HCT116 (cell line): ENCODE measurements around the gene ATP5MC3. TPM values are rescaled to one million over a fixed set of nuclear protein-coding genes. Genes with fewer than 3 reads are reported as not detected.

Experiments used
- ATAC-seq: fragments of 200-7000 bp; cut with Tn5 transposase; 2 replicates; pipeline ENCODE4 v1.9.1; 2020; ENCODE audit warnings: mild to moderate bottlenecking, moderate library complexity
- BruUV-seq: library from RNA; stranded (reverse); fragments of 400-500 nt; replicated peaks from 2 replicates; lab custom pipeline; 2021; lab: Mats Ljungman, UMichigan
- CTCF ChIA-PET: fragments of 300-600 bp; sonication (Branson Sonifier 250); formaldehyde crosslinking; loops from one replicate; lab custom pipeline; 2021; ENCODE audit warnings: antibody characterized with exemption; lab: Charles Lee
- POLR2A ChIA-PET: fragments of 300-600, 350-600 bp; sonication (Branson Sonifier 250); formaldehyde crosslinking; loops from one replicate; lab custom pipeline; 2021; ENCODE audit warnings: antibody characterized with exemption; lab: Charles Lee
- RAD21 ChIA-PET, 2 experiments: fragments of 300-600 bp; sonication (Branson Sonifier 250); formaldehyde crosslinking; loops; one replicate each; lab custom pipeline; 2023; ENCODE audit warnings: low total read pairs in 2 of 2; ENCODE audit not compliant: uncharacterized antibody in 2 of 2, unreplicated experiment in 2 of 2, low non-redundant PET in 1 of 2; lab: Charles Lee
- DNase-seq: peaks from one replicate; pipeline ENCODE4 v3.0.0-alpha.2; 2010; ENCODE audit warnings: low read depth, low spot score
- H2AFZ ChIP-seq: fragments of 200-600 bp; shearing (Covaris generic), sonication (generic); 2 replicates; pipeline ENCODE4 v1.6.1; 2017; ENCODE audit warnings: low read depth, mixed run types, mixed read lengths, antibody characterized with exemption, low read length; ENCODE audit not compliant: poor library complexity, severe bottlenecking
- H3K27ac ChIP-seq: 2 replicates; pipeline ENCODE4 v1.5.1; 2012; ENCODE audit warnings: low read depth, low read length
- H3K27me3 ChIP-seq: fragments of 200-600 bp; sonication (generic); 2 replicates; pipeline ENCODE4 v1.6.1; 2016; ENCODE audit warnings: mixed run types, low read length, mixed read lengths; ENCODE audit not compliant: insufficient read depth
- H3K36me3 ChIP-seq, 2 experiments: fragments of 200-500 bp in 1 of 2; fragments of 200-600 bp in 1 of 2; sonication (Bioruptor generic) in 1 of 2; sonication (generic) in 1 of 2; 2 replicates each; pipeline versions ENCODE4 v1.5.1 to v1.6.1; 2014 to 2016; ENCODE audit warnings: low read length in 2 of 2, inconsistent platforms in 1 of 2, mixed read lengths in 1 of 2, mixed run types in 1 of 2; ENCODE audit not compliant: insufficient read depth in 2 of 2, control insufficient read depth in 1 of 2
- H3K4me1 ChIP-seq, 2 experiments: fragments of 200-600 bp in 1 of 2; sonication (generic) in 1 of 2; 2 replicates each; pipeline versions ENCODE4 v1.5.1 to v1.6.1; 2012 to 2017; ENCODE audit warnings: low read length in 2 of 2, inconsistent platforms in 1 of 2, mild to moderate bottlenecking in 1 of 2, mixed read lengths in 1 of 2, mixed run types in 1 of 2, moderate library complexity in 1 of 2; ENCODE audit not compliant: insufficient read depth in 2 of 2, control insufficient read depth in 1 of 2
- H3K4me2 ChIP-seq: fragments of 200-600 bp; sonication (generic); 2 replicates; pipeline ENCODE4 v1.6.1; 2017; ENCODE audit warnings: mixed run types, low read length, mixed read lengths
- H3K4me3 ChIP-seq, 2 experiments: fragments of 200-600 bp in 1 of 2; sonication (generic) in 1 of 2; replicated peaks in 1 of 2; 2 replicates each; pipeline ENCODE4 v1.5.1; 2011 to 2016; ENCODE audit warnings: low read length in 2 of 2, control low read depth in 1 of 2, low read depth in 1 of 2, mild to moderate bottlenecking in 1 of 2, mixed read lengths in 1 of 2, mixed run types in 1 of 2
- H3K79me2 ChIP-seq: fragments of 200-600 bp; sonication (generic); 2 replicates; pipeline ENCODE4 v1.6.1; 2017; ENCODE audit warnings: mild to moderate bottlenecking, mixed run types, low read length, moderate library complexity, mixed read lengths; ENCODE audit not compliant: insufficient read depth
- H3K9ac ChIP-seq: fragments of 200-600 bp; sonication (generic); 2 replicates; pipeline ENCODE4 v1.6.1; 2016; ENCODE audit warnings: low read length, mixed read lengths
- H3K9me2 ChIP-seq: fragments of 200-600 bp; sonication (generic), shearing (Covaris generic); 2 replicates; pipeline ENCODE4 v1.6.1; 2017; ENCODE audit warnings: mixed run types, mild to moderate bottlenecking, moderate library complexity; ENCODE audit not compliant: insufficient read depth
- H3K9me3 ChIP-seq, 2 experiments: fragments of 200-500 bp in 1 of 2; fragments of 200-600 bp in 1 of 2; sonication (Bioruptor generic) in 1 of 2; sonication (generic) in 1 of 2; 2 replicates each; pipeline ENCODE4 v1.6.1; 2014 to 2017; ENCODE audit warnings: low read length in 2 of 2, mixed read lengths in 2 of 2, inconsistent platforms in 1 of 2, low read depth in 1 of 2, mild to moderate bottlenecking in 1 of 2, mixed run types in 1 of 2, moderate library complexity in 1 of 2; ENCODE audit not compliant: control insufficient read depth in 1 of 2, insufficient read depth in 1 of 2
- H4K20me1 ChIP-seq: fragments of 200-600 bp; sonication (generic), shearing (Covaris generic); 2 replicates; pipeline ENCODE4 v1.6.1; 2017; ENCODE audit warnings: mixed run types, mild to moderate bottlenecking, moderate library complexity; ENCODE audit not compliant: insufficient read depth
- CEBPB ChIP-seq: IDR thresholded peaks from 2 replicates; pipeline ENCODE4 v1.6.1; 2012; ENCODE audit warnings: low read depth
- EGR1 ChIP-seq: IDR thresholded peaks from 2 replicates; pipeline ENCODE4 v1.6.1; 2012; ENCODE audit warnings: low read depth
- ELF1 ChIP-seq: IDR thresholded peaks from 2 replicates; pipeline ENCODE4 v1.6.1; 2012; ENCODE audit warnings: low read depth, borderline replicate concordance
- EZH2phosphoT487 ChIP-seq: fragments of 200-600 bp; IDR thresholded peaks from 2 replicates; pipeline ENCODE4 v1.6.1; 2018; ENCODE audit warnings: antibody characterized with exemption, borderline replicate concordance
- JUND ChIP-seq: IDR thresholded peaks from 2 replicates; pipeline ENCODE4 v1.6.1; 2012
- POLR2A ChIP-seq: IDR thresholded peaks from 2 replicates; pipeline ENCODE4 v1.7.0; 2011; ENCODE audit warnings: borderline replicate concordance; ENCODE audit not compliant: insufficient read depth, insufficient read length; ENCODE audit errors: extremely low read depth
- SIN3A ChIP-seq: IDR thresholded peaks from 2 replicates; pipeline ENCODE4 v1.6.1; 2012; ENCODE audit warnings: low read depth
- SRF ChIP-seq: IDR thresholded peaks from 2 replicates; pipeline ENCODE4 v1.6.1; 2012; ENCODE audit warnings: low read depth
- ZNF274 ChIP-seq: fragments of 200-500 bp; sonication (Bioruptor generic); IDR thresholded peaks from 2 replicates; pipeline ENCODE4 v1.6.1; 2014; ENCODE audit warnings: mild to moderate bottlenecking, low read depth, low read length, inconsistent platforms
- intact Hi-C: fragments of 100-400 bp; cut with micrococcal nuclease; formaldehyde crosslinking; loops from 2 replicates; pipeline ENCODE4 v1.10.0; 2022
- total RNA-seq: library from RNA; stranded (reverse); gene quantifications from one replicate; pipeline ENCODE4 v1.2.1, GENCODE V29; 2021; ENCODE audit not compliant: unreplicated experiment
- TF ChIP-seq, protein P1 (sequence below): IDR thresholded peaks from 2 replicates; pipeline ENCODE4 v1.6.1; 2012
- TF ChIP-seq, protein P2 (sequence below): IDR thresholded peaks from 2 replicates; pipeline ENCODE4 v1.6.1; 2011; ENCODE audit warnings: mild to moderate bottlenecking, low read length, moderate library complexity; ENCODE audit not compliant: insufficient replicate concordance; ENCODE audit errors: extremely low read depth
- TF ChIP-seq, protein P3 (sequence below): IDR thresholded peaks from 2 replicates; pipeline ENCODE4 v1.6.1; 2012

The ATP5MC3 gene
- total RNA-seq, 1 experiment from 2014 or later: 361 TPM

DNA sequence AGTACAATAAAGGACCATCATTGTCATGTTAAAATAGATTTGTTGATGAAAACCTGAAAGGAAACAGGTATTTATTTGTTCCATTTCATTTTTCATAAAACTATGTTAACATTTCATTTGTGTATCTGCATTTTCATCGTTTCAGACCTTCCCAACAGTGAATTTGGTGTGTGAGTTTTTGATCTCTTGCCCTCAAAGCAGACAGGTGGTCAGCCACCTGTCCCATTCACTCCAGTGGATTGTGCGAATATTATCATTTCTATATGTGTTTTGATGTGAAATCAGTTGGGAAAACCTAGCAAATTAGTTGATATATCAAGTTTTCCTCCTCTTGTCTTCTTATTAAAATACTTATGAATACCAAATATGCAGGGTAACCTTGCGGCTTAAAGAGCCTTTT is 25.4 kb upstream of the ATP5MC3 start:
- H3K9me3 ChIP-seq: no peaks in the 10 kb centered on the region
- H3K27me3 ChIP-seq: no peaks in the 10 kb centered on the region
- no peak overlapping the region for H3K27ac ChIP-seq
- no peaks in the 10 kb centered on the region for H3K36me3 ChIP-seq
- no peak overlapping the region for H3K4me2 ChIP-seq
- H3K79me2 ChIP-seq: no peaks in the 10 kb centered on the region
- no peak overlapping the region for H3K4me3 ChIP-seq
- BruUV-seq: no TSS peak
- ChIA-PET CTCF (interaction anchor here (2.0 kb wide), 1 partner anchor 45 kb away, joined by 6 read pairs; no protein-coding TSS in a partner anchor), RAD21 (no interaction called here), POLR2A (no interaction called here)
- no peak overlapping the region for H3K9ac ChIP-seq
- ATAC-seq: no peak
- TF ChIP-seq, protein P1, sequence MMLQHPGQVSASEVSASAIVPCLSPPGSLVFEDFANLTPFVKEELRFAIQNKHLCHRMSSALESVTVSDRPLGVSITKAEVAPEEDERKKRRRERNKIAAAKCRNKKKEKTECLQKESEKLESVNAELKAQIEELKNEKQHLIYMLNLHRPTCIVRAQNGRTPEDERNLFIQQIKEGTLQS: no peak
- no peak for TF ChIP-seq EZH2phosphoT487
- no peak for TF ChIP-seq EGR1
- TF ChIP-seq, protein P2, sequence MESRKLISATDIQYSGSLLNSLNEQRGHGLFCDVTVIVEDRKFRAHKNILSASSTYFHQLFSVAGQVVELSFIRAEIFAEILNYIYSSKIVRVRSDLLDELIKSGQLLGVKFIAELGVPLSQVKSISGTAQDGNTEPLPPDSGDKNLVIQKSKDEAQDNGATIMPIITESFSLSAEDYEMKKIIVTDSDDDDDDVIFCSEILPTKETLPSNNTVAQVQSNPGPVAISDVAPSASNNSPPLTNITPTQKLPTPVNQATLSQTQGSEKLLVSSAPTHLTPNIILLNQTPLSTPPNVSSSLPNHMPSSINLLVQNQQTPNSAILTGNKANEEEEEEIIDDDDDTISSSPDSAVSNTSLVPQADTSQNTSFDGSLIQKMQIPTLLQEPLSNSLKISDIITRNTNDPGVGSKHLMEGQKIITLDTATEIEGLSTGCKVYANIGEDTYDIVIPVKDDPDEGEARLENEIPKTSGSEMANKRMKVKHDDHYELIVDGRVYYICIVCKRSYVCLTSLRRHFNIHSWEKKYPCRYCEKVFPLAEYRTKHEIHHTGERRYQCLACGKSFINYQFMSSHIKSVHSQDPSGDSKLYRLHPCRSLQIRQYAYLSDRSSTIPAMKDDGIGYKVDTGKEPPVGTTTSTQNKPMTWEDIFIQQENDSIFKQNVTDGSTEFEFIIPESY: no peak
- no peak for TF ChIP-seq CEBPB
- no peak for TF ChIP-seq ELF1
- no peak for TF ChIP-seq JUND
- TF ChIP-seq SRF: no peak
- no peak for TF ChIP-seq SIN3A
- no peak for TF ChIP-seq POLR2A
- TF ChIP-seq, protein P3, sequence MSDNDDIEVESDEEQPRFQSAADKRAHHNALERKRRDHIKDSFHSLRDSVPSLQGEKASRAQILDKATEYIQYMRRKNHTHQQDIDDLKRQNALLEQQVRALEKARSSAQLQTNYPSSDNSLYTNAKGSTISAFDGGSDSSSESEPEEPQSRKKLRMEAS: no peak
- TF ChIP-seq ZNF274: no peak
- intact Hi-C loops: no loop called here
- no peaks in the 10 kb centered on the region for H4K20me1 ChIP-seq
- DNase-seq: no peak
- H2AFZ ChIP-seq: no peak overlapping the region
- peaks cover 0 to 9% of the 10 kb centered on the region in 2 experiments; a peak in 1 of 4 replicates for H3K4me1 ChIP-seq
- no peaks in the 10 kb centered on the region for H3K9me2 ChIP-seq
